ENCODE measurements around the gene OSBPL6. TPM values are rescaled to one million over a fixed set of nuclear protein-coding genes. Genes with fewer than 3 reads are reported as not detected.

OSBPL6 gene
- total and polyA plus RNA-seq, 9 of the 15 experiments (the other 6 are each of a cell fraction or from before 2014, with no cell fraction given) = 3.4 to 12.7 (median 9.3) TPM

DNA sequence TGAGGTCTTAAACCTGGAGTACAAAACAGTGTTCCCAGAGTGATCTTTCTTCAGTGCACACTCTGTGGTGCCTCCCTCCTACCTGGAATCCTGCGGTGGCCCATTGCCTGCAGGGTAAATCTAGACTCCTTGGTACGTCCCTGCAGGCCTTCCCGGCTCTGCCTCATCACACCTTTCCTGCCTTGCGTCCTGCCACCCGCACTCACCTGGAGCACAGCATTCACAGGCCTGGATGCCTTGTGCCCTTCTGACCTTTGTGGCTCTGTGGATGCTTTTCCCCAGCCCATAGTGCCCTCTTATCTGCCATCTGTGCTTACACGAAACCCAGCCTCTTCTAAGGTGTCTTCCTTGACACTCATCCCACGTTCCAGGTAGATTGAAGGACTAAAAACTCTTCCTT is 194.0 kb downstream of the OSBPL6 start (continued):
- TF ChIP-seq, protein P1, sequence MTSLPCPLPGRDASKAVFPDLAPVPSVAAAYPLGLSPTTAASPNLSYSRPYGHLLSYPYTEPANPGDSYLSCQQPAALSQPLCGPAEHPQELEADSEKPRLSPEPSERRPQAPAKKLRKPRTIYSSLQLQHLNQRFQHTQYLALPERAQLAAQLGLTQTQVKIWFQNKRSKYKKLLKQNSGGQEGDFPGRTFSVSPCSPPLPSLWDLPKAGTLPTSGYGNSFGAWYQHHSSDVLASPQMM (CRISPR knock-in tag; IDR thresholded peaks at IDR 0.05) = no peak

DNA sequence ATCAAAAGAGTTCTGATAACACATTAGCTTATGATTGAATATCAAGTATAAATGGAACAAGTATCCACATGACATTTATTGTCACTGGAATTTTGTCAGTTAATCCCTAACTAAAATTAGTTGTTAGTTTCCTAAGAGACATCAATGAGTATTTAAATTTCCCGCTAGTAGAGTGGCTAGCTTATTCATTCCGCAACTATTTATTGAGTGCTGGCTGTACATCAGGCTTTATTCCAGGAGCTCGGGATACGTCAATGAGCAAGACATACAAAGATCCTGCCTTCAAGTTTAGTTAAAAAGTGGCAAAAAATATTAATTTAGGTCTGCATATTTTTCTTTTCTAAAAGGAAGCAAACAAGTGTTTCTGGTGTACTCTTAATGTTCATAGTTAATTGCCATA is 197.4 kb downstream of the OSBPL6 start:
- Histone ChIP-seq H2AFZ (ENCODE audit: low read depth, low read length) (no peak overlapping the region), H3K27me3 (ENCODE audit: control insufficient read depth in 2 of 2, insufficient read depth in 2 of 2, low read length in 2 of 2) (0 out of 5 replicates have a peak, but pooled peaks cover 0 to 4% of the 10 kb centered on the region in 2 experiments), H3K36me3 (ENCODE audit: control insufficient read depth, insufficient read depth, low read length) (no peaks in the 10 kb centered on the region), H4K20me1 (replicated peaks; ENCODE audit: control insufficient read depth, insufficient read depth, low read length) (no peaks in the 10 kb centered on the region), H3K9me1 (ENCODE audit: control insufficient read depth, insufficient read depth, low read length) (no peaks in the 10 kb centered on the region), H3K27ac (ENCODE audit: extremely low read depth, low read depth, low read length) (no peak overlapping the region), H3K4me3 (no peak overlapping the region), H3K4me1 (replicated peaks in 1 of 2; ENCODE audit: control insufficient read depth in 2 of 2, insufficient read depth in 2 of 2, low read length in 2 of 2) (no peaks in the 10 kb centered on the region), H3K9me3 (replicated peaks; ENCODE audit: control insufficient read depth, insufficient read depth, low read depth, low read length) (no peaks in the 10 kb centered on the region), H3K79me2 (ENCODE audit: control insufficient read depth, insufficient read depth, low read length) (no peaks in the 10 kb centered on the region), H3K4me2 (ENCODE audit: insufficient read depth, low read length) (no peak overlapping the region), H3K9ac (ENCODE audit: insufficient read depth in 1 of 2, low read depth in 2 of 2, low read length in 2 of 2) (no peak overlapping the region)
- ATAC-seq (no peak), FAIRE-seq (no peak), DNase-seq (ENCODE audit: extremely low read depth in 1 of 4, low spot score in 3 of 4) (no peak)
- 34% methylated on average over 4 of the region's 4 CpGs for WGBS (ENCODE audit: insufficient coverage, low coverage, missing lambda C conversion rate)
- CTCF ChIA-PET (ENCODE audit: low intra/inter-chr PET ratio) = no interaction called here
- in situ Hi-C loops (cut with MboI) (no loop called here), intact Hi-C loops (cut with micrococcal nuclease) (no loop called here)
- BruUV-seq (replicated peaks) = no TSS peak
- POLR2A ChIA-PET = interaction anchor here (0.8 to 1.2 kb wide), 4 partner anchors 14 to 60 kb away, joined by 3 to 4 read pairs (median 3); partner anchors contain the start of genes PJVK and PRKRA
- TF ChIP-seq, protein P2, sequence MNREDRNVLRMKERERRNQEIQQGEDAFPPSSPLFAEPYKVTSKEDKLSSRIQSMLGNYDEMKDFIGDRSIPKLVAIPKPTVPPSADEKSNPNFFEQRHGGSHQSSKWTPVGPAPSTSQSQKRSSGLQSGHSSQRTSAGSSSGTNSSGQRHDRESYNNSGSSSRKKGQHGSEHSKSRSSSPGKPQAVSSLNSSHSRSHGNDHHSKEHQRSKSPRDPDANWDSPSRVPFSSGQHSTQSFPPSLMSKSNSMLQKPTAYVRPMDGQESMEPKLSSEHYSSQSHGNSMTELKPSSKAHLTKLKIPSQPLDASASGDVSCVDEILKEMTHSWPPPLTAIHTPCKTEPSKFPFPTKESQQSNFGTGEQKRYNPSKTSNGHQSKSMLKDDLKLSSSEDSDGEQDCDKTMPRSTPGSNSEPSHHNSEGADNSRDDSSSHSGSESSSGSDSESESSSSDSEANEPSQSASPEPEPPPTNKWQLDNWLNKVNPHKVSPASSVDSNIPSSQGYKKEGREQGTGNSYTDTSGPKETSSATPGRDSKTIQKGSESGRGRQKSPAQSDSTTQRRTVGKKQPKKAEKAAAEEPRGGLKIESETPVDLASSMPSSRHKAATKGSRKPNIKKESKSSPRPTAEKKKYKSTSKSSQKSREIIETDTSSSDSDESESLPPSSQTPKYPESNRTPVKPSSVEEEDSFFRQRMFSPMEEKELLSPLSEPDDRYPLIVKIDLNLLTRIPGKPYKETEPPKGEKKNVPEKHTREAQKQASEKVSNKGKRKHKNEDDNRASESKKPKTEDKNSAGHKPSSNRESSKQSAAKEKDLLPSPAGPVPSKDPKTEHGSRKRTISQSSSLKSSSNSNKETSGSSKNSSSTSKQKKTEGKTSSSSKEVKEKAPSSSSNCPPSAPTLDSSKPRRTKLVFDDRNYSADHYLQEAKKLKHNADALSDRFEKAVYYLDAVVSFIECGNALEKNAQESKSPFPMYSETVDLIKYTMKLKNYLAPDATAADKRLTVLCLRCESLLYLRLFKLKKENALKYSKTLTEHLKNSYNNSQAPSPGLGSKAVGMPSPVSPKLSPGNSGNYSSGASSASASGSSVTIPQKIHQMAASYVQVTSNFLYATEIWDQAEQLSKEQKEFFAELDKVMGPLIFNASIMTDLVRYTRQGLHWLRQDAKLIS (CRISPR knock-in tag; IDR thresholded peaks at IDR 0.05) = no peak
- TF ChIP-seq, protein P3, sequence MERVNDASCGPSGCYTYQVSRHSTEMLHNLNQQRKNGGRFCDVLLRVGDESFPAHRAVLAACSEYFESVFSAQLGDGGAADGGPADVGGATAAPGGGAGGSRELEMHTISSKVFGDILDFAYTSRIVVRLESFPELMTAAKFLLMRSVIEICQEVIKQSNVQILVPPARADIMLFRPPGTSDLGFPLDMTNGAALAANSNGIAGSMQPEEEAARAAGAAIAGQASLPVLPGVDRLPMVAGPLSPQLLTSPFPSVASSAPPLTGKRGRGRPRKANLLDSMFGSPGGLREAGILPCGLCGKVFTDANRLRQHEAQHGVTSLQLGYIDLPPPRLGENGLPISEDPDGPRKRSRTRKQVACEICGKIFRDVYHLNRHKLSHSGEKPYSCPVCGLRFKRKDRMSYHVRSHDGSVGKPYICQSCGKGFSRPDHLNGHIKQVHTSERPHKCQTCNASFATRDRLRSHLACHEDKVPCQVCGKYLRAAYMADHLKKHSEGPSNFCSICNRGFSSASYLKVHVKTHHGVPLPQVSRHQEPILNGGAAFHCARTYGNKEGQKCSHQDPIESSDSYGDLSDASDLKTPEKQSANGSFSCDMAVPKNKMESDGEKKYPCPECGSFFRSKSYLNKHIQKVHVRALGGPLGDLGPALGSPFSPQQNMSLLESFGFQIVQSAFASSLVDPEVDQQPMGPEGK (CRISPR knock-in tag; IDR thresholded peaks at IDR 0.05; ENCODE audit: borderline replicate concordance) = no peak
- no peak for TF ChIP-seq YBX1 (IDR thresholded peaks at IDR 0.05)
- TF ChIP-seq YY1 (IDR thresholded peaks at IDR 0.05; ENCODE audit: borderline replicate concordance in 1 of 3, control insufficient read depth in 1 of 3, extremely low read depth in 1 of 3, insufficient read depth in 3 of 3, insufficient read length in 1 of 3, insufficient replicate concordance in 2 of 3, low read depth in 1 of 3, low read length in 2 of 3) = no peak
